Lung (tissue), 12 donors: ENCODE results near the gene DCD. TPM values are rescaled to one million over a fixed set of nuclear protein-coding genes. Genes with fewer than 3 reads are reported as not detected.

Experiments used
- ATAC-seq: fragments of 200-7000 bp; cut with Tn5 transposase; one replicate; pipeline ENCODE4 v1.9.1; 2020; ENCODE audit warnings: moderate number of reproducible peaks; ENCODE audit not compliant: insufficient read depth, low FRiP score
- DNase-seq, 3 donors: peaks; one replicate each; pipeline ENCODE4 v3.0.0-alpha.2; 2013 to 2017
- H3K27ac ChIP-seq, 2 donors: one replicate each; pipeline ENCODE4 v1.5.1; 2013; ENCODE audit warnings: mild to moderate bottlenecking in 2 of 2, moderate library complexity in 2 of 2, control low read depth in 1 of 2, inconsistent platforms in 1 of 2, low read depth in 1 of 2, low read length in 1 of 2
- H3K27me3 ChIP-seq, 3 donors: one replicate each; pipeline ENCODE4 v1.5.1; 2013; ENCODE audit warnings: low read length in 2 of 3; ENCODE audit not compliant: control insufficient read depth in 3 of 3, insufficient read depth in 3 of 3
- H3K36me3 ChIP-seq, 4 donors: one replicate each; pipeline ENCODE4 v1.5.1; 2013; ENCODE audit warnings: low read length in 4 of 4, mild to moderate bottlenecking in 1 of 4, moderate library complexity in 1 of 4; ENCODE audit not compliant: control insufficient read depth in 4 of 4, insufficient read depth in 4 of 4
- H3K4me1 ChIP-seq, 5 donors: one replicate each; pipeline ENCODE4 v1.5.1; 2013; ENCODE audit warnings: low read length in 5 of 5, mild to moderate bottlenecking in 2 of 5, moderate library complexity in 1 of 5; ENCODE audit not compliant: control insufficient read depth in 5 of 5, insufficient read depth in 5 of 5
- H3K4me3 ChIP-seq: one replicate; pipeline ENCODE4 v1.5.1; 2013; ENCODE audit warnings: mild to moderate bottlenecking, control low read depth, moderate library complexity
- H3K9ac ChIP-seq, 2 donors: one replicate each; pipeline ENCODE4 v1.5.1; 2013; ENCODE audit warnings: low read length in 2 of 2, control low read depth in 1 of 2; ENCODE audit not compliant: insufficient read depth in 1 of 2
- H3K9me3 ChIP-seq, 4 donors: one replicate each; pipeline ENCODE4 v1.5.1; 2013; ENCODE audit warnings: low read length in 3 of 4, mild to moderate bottlenecking in 1 of 4, moderate library complexity in 1 of 4; ENCODE audit not compliant: control insufficient read depth in 4 of 4, insufficient read depth in 3 of 4
- CTCF ChIP-seq: IDR thresholded peaks from 2 replicates; pipeline ENCODE4 v1.5.1; 2012; ENCODE audit warnings: mild to moderate bottlenecking; ENCODE audit errors: control extremely low read depth, extremely low read depth
- WGBS, 2 donors: extraction: QIAGEN DNeasy Blood & Tissue Kit; methylation state at CpG; one replicate each; pipeline ENCODE4 v1.1.7; 2013; 5-methylcytosine and 5-hydroxymethylcytosine counted together
- polyA plus RNA-seq, 2 donors: library from polyadenylated mRNA; stranded (reverse); fragments of 200-250 nt; gene quantifications; one replicate each; pipeline ENCODE4 v1.2.1, GENCODE V29; 2013
- total RNA-seq, 2 donors: library from RNA; depleted of rRNA in 1 of 2; stranded (reverse); fragments of >200 nt in 1 of 2; gene quantifications; one replicate each; pipeline ENCODE4 v1.2.1, GENCODE V29; 2014 to 2021
- donor health status: control.
- donor health status: control.
- donor health status: Bipolar disorder and iron deficiency.
- donor health status: healthy.
- donor health status: DM: yes; HTN: yes; CAD: no.

DCD gene
- total and polyA plus RNA-seq, 4 donors = not detected

DNA sequence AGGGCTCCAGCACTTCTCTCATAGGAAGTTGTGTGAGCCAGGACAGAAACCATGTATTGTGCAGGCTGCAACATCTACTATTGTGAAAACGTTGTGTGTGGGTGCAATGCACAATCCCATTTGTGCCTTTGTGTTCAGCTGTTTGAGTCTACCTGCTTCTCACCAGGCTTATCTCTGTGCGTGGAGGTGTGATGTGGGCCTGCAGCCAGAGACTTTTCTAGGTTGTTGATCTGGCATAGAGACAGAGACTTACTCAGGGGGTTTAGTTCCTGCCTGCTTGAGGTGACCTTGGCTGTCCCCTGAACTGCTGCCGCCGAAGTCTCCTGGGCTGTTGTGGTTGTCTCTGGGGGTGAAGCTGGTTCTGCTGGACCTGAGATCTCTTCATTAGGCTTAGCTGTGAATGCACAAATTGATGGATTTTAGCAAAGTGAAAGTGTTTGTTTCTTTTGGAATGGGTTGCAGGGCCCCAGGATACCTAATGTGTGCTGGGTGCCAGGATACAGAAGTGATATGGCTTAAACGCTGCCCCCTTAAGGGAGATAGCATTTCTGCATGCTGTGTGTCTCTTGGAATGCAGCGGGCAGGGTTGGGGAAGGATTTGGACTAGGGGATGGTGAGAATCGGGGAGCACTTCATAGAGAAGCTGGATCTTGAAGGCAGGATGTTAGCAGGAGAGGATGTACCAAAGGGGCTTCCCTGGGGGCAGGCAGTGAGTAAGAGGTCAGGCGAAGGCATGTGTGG is 16.0 kb downstream of the DCD start:
- no peak overlapping the region for H3K9ac ChIP-seq
- no peaks in the 10 kb centered on the region for H3K36me3 ChIP-seq
- H3K27me3 ChIP-seq = no peaks in the 10 kb centered on the region
- peaks cover 0 to 10% (median 0%) of the 10 kb centered on the region in 4 donors for H3K9me3 ChIP-seq
- 63 to 71% methylated on average over 8 of the region's 8 CpGs for WGBS, 2 donors
- no peak for TF ChIP-seq CTCF
- no peak overlapping the region for H3K27ac ChIP-seq
- no peak for DNase-seq
- no peak for ATAC-seq
- no peak overlapping the region for H3K4me3 ChIP-seq
- no peaks in the 10 kb centered on the region for H3K4me1 ChIP-seq

GRCh38 chr12:54631551-54631950 is 16.6 kb downstream of the DCD start:
- Histone ChIP-seq H3K27me3 (no peaks in the 10 kb centered on the region), H3K4me1 (no peaks in the 10 kb centered on the region), H3K4me3 (no peak overlapping the region), H3K36me3 (no peaks in the 10 kb centered on the region), H3K9me3 (peaks cover 0 to 10% (median 0%) of the 10 kb centered on the region in 4 donors), H3K9ac (no peak overlapping the region), H3K27ac (no peak overlapping the region)
- DNase-seq (no peak), ATAC-seq (no peak)
- WGBS, 2 donors = 74 to 90% methylated on average over 5 of the region's 5 CpGs
- no peak for TF ChIP-seq CTCF

DNA sequence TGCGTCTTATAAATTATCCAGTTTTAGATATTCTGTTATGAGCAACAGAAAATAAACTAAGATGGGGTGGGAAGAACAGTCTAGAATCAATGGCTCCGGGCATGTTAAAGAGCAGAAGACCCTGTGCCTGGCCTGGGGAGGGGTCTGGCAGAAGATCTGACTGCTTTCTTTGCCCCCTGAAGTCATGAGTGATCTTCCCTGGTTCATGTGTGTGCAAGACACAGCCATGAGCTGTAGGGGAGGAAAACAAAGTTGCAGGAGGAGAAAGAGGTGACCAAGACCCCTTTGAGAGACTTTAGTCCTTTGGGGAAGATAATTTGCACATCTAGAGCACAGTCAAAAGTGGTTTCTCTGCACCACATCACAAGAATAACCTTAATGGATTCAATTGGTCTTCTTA is 18.2 kb downstream of the DCD start:
- DNase-seq = no peak
- H3K9me3 ChIP-seq = peaks cover 0 to 10% (median 0%) of the 10 kb centered on the region in 4 donors
- 90 to 94% methylated on average over 2 of the region's 2 CpGs for WGBS, 2 donors
- H3K36me3 ChIP-seq = no peaks in the 10 kb centered on the region
- no peak for ATAC-seq
- no peak overlapping the region for H3K9ac ChIP-seq
- H3K27ac ChIP-seq = no peak overlapping the region
- no peak for TF ChIP-seq CTCF
- no peak overlapping the region for H3K4me3 ChIP-seq
- H3K4me1 ChIP-seq = no peaks in the 10 kb centered on the region
- no peaks in the 10 kb centered on the region for H3K27me3 ChIP-seq
